Heart right ventricle (tissue), 16 donors: ENCODE results near the gene SGCD. TPM values are rescaled to one million over a fixed set of nuclear protein-coding genes. Genes with fewer than 3 reads are reported as not detected.

Experiments used
- ATAC-seq, 8 donors: fragments of 200-7000 bp; cut with Tn5 transposase; one replicate each; pipeline ENCODE4 v1.9.1; 2020; ENCODE audit warnings: mild to moderate bottlenecking in 8 of 8, moderate library complexity in 8 of 8, moderate number of reproducible peaks in 1 of 8
- DNase-seq, 2 donors: peaks; one replicate each; pipeline ENCODE4 v3.0.0-alpha.2; 2020
- H3K27ac ChIP-seq, 10 donors: fragments of 200-600 bp; sonication (generic) in 2 of 10; one replicate each; pipeline versions ENCODE4 v1.5.0 to v1.8.0; 2020 to 2022; ENCODE audit warnings: mild to moderate bottlenecking in 3 of 10
- H3K27me3 ChIP-seq, 7 donors: fragments of 200-600 bp; one replicate each; pipeline ENCODE4 v1.8.0; 2021 to 2022; ENCODE audit warnings: mild to moderate bottlenecking in 2 of 7
- H3K36me3 ChIP-seq, 9 donors: fragments of 200-600 bp; sonication (generic) in 1 of 9; one replicate each; pipeline versions ENCODE4 v1.5.0 to v1.8.0; 2020 to 2022; ENCODE audit warnings: mild to moderate bottlenecking in 2 of 9
- H3K4me1 ChIP-seq, 9 donors: fragments of 200-600 bp; sonication (generic) in 1 of 9; one replicate each; pipeline versions ENCODE4 v1.5.0 to v1.8.0; 2020 to 2022; ENCODE audit warnings: mild to moderate bottlenecking in 4 of 9
- H3K4me3 ChIP-seq, 10 donors: fragments of 200-600 bp; sonication (generic) in 2 of 10; one replicate each; pipeline versions ENCODE4 v1.5.0 to v1.8.0; 2020 to 2022; ENCODE audit warnings: mild to moderate bottlenecking in 7 of 10, moderate library complexity in 2 of 10
- H3K9me3 ChIP-seq, 11 donors: fragments of 200-600 bp in 10 of 11; sonication (generic) in 2 of 11; one replicate each; pipeline versions ENCODE4 v1.5.0 to v1.8.0; 2013 to 2022; ENCODE audit warnings: mild to moderate bottlenecking in 2 of 11, control low read depth in 1 of 11, moderate library complexity in 1 of 11
- CTCF ChIP-seq, 9 donors: fragments of 200-600 bp; sonication (generic) in 2 of 9; IDR thresholded peaks; one replicate each; pipeline versions ENCODE4 v1.5.0 to v1.8.0; 2021 to 2022; ENCODE audit warnings: antibody characterized with exemption in 9 of 9, mild to moderate bottlenecking in 5 of 9, moderate library complexity in 1 of 9
- WGBS, 2 donors: extraction: QIAGEN DNeasy Blood & Tissue Kit; methylation state at CpG; one replicate each; pipeline ENCODE4 v1.1.7; 2013; ENCODE audit warnings: inconsistent platforms in 1 of 2; 5-methylcytosine and 5-hydroxymethylcytosine counted together
- intact Hi-C, 10 donors: fragments of 100-400 bp; cut with DNase I; formaldehyde crosslinking; loops; one replicate each; pipeline versions ENCODE4 v1.11.1 to v1.14.2; 2022
- polyA plus RNA-seq, 2 donors: library from polyadenylated mRNA; stranded (reverse); fragments of 200-250 nt; gene quantifications; one replicate each; pipeline ENCODE4 v1.2.3, GENCODE V29; 2013
- total RNA-seq, 10 donors: library from RNA; stranded (reverse); fragmentation: NEBNext Ultra II Directional in 3 of 10; extraction: Animal tissue kit (Norgen Biotek cat#: 25700) in 3 of 10; gene quantifications; one replicate each; pipeline versions ENCODE4 v1.2.1 to v1.2.4, GENCODE V29; 2021 to 2023
- donor health status: Arrhythmogenic right ventricular cardiomyopathy.
- donor health status: ischemic (EF 13 %, LVEDD 7.1; RV severe dilation, severe dysfunction).
- donor health status: healthy with polysubstance abuse.
- donor health status: DM: no; HTN: yes; CAD: no.
- donor health status: DM: no; HTN: no; CAD: no.
- donor health status: ischemic (EF 25% LVEDD 6.9; RV normal size, moderate dysfunction).
- donor health status: ischemic (EF 25% LVEDD 5.7; RV mildly dilated, moderate dysfunction).
- donor health status: healthy.
- donor health status: DM: yes; HTN: yes; CAD: no.
- donor health status: Ischemic cardiomyopathy.
- donor health status: ischemic (EF 35%, LVEDD 5.7; RV mildly dilated, moderate dysfunction).
- donor health status: nonischemic (EF 11% LVEDD 7.7; RV severe dilation, severe dysfunction).
- donor health status: DM: yes; HTN: yes; CAD: no.
- donor health status: PGD.
- donor health status: ischemic (EF 29% LVEDD 5.4; RV normal size, mild dysfunction).
- donor health status: nonischemic (EF 23%, LVEDD 6.1; RV moderate dilation, normal function).

Gene SGCD
- total and polyA plus RNA-seq, 12 donors = 12.0 to 153 (median 99.6) TPM

DNA sequence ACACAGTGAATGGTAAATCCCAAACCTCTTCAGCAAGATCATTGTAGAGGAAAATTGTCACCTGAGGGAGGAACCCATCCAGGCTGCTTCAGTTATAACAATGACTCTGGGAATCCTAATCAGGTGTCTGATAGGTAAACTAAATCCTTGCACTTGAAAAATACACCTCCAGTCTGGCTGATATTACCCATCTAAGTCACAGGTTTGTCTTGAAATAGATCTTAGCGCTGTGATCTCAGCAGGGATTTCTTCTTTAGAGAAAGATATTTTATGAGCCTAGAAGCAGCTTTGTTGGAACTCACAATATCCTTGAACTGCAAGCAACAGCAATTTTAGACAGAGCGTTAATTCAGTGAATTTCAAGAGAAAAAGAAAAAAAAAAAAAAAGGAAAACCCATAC is 149.7 kb downstream of the SGCD start:
- H3K4me3 ChIP-seq = no peak overlapping the region
- intact Hi-C loops = loop anchor here in 3 of 10 donors (10.0 kb wide), 2 partner anchors 108 to 338 kb away; no protein-coding TSS in a partner anchor
- H3K27ac ChIP-seq = peak overlapping the region in 6 of 10 donors; percentile 4 to 71 (median 64)

DNA sequence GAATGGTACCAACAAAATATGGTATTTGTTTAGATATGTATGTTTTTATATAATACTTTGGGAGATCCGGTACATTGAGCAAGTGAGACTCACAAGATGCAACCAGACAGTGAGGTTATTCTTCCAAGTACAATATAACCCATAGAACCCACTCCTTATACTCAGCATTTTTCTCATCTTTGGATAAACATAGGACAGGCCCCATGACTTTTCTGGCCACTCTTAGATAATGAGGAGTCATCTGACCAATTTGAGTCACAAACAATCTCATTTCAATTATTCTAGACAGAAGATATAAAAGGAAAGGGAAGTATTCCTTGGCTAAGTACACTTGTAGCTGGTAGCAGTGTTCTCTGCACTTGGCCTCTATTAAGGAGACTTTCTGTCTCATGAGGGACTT is 150.2 kb downstream of the SGCD start:
- 73 to 76% methylated on average over 1 of the region's 1 CpG for WGBS, 2 donors
- Histone ChIP-seq H3K9me3 (no peaks in the 10 kb centered on the region), H3K27me3 (no peaks in the 10 kb centered on the region), H3K36me3 (no peaks in the 10 kb centered on the region), H3K4me1 (peaks cover 10 to 73% (median 45%) of the 10 kb centered on the region in 9 donors), H3K4me3 (no peak overlapping the region), H3K27ac (peak overlapping the region in 4 of 10 donors; percentile 4 to 68 (median 64))
- no peak for TF ChIP-seq CTCF (IDR thresholded peaks at IDR 0.05)
- no peak for DNase-seq
- no peak for ATAC-seq
- intact Hi-C loops = loop anchor here in 3 of 10 donors (10.0 kb wide), 2 partner anchors 108 to 338 kb away; no protein-coding TSS in a partner anchor

More for the DNA sequence above, 149.7 kb downstream of the SGCD start:
- no peak for TF ChIP-seq CTCF (IDR thresholded peaks at IDR 0.05)
- DNase-seq (no peak), ATAC-seq (no peak)
- peaks cover 10 to 68% (median 45%) of the 10 kb centered on the region in 9 donors for H3K4me1 ChIP-seq
- H3K36me3 ChIP-seq = no peaks in the 10 kb centered on the region
- WGBS, 2 donors = 77 to 92% methylated on average over 2 of the region's 2 CpGs
- H3K9me3 ChIP-seq = no peaks in the 10 kb centered on the region
- no peaks in the 10 kb centered on the region for H3K27me3 ChIP-seq

DNA sequence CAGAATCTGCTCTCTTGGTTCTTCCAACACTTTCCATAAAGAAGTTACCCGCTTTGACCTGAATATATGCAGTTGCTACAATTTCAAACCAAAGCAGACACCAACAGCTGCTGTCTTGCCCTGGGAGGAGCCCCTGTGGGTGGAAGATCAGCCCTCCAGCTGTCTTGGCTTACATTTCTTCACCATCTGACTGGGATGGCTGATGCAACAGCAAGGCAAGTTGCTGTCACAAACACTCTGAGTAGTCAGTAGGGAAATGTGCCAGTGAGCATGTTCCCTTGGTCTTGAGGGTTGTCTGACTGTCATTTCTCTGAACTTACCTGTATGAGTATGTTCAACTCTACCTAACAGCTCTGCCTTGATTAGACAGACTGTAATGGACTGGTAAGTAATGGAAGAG is 152.9 kb downstream of the SGCD start:
- intact Hi-C loops = loop anchor here in 3 of 10 donors (10.0 kb wide), 2 partner anchors 105 to 335 kb away; no protein-coding TSS in a partner anchor

GRCh38 chr5:156481741-156482140 is 154.8 kb downstream of the SGCD start:
- no peak overlapping the region for H3K27ac ChIP-seq

More for the DNA sequence above, 152.9 kb downstream of the SGCD start:
- ATAC-seq (peak in 1 of 8 donors; percentile 68), DNase-seq (no peak)
- no peak overlapping the region for H3K27ac ChIP-seq
- no peak overlapping the region for H3K4me3 ChIP-seq
- no peaks in the 10 kb centered on the region for H3K27me3 ChIP-seq
- peaks cover 0 to 7% (median 0%) of the 10 kb centered on the region in 11 donors for H3K9me3 ChIP-seq
- H3K4me1 ChIP-seq = peaks cover 3 to 69% (median 34%) of the 10 kb centered on the region in 9 donors
- no peak for TF ChIP-seq CTCF (IDR thresholded peaks at IDR 0.05)
- WGBS, 2 donors = 87 to 90% methylated on average over 1 of the region's 1 CpG
- no peaks in the 10 kb centered on the region for H3K36me3 ChIP-seq

More at GRCh38 chr5:156481741-156482140, 154.8 kb downstream of the SGCD start:
- Histone ChIP-seq H3K4me1 (peaks cover 0 to 50% (median 15%) of the 10 kb centered on the region in 9 donors), H3K27me3 (no peaks in the 10 kb centered on the region), H3K9me3 (peaks cover 0 to 7% (median 0%) of the 10 kb centered on the region in 11 donors), H3K4me3 (no peak overlapping the region), H3K36me3 (no peaks in the 10 kb centered on the region)
- TF ChIP-seq CTCF (IDR thresholded peaks at IDR 0.05) = no peak
- peak in 1 of 8 donors; percentile 23 for ATAC-seq
- intact Hi-C loops = no loop called here
- DNase-seq = no peak
- 73 to 74% methylated on average over 4 of the region's 4 CpGs for WGBS, 2 donors
